GM21825 (cell line): ENCODE results near the gene CRTC1.

Source experiments
- ATAC-seq: cut with Tn5 transposase; IDR thresholded peaks from one replicate; pipeline ENCODE4 v1.9.1; 2021; ENCODE audit warnings: mild to moderate bottlenecking, moderate library complexity; ENCODE audit not compliant: unreplicated experiment

Gene CRTC1

GRCh38 chr19:18780631-18781030 is 97.2 kb downstream of the CRTC1 start:
- ATAC-seq = no peak

- ATAC-seq = no peak
Observed at GRCh38 chr19:18781047-18781600, 97.6 kb downstream of the CRTC1 start.

DNA sequence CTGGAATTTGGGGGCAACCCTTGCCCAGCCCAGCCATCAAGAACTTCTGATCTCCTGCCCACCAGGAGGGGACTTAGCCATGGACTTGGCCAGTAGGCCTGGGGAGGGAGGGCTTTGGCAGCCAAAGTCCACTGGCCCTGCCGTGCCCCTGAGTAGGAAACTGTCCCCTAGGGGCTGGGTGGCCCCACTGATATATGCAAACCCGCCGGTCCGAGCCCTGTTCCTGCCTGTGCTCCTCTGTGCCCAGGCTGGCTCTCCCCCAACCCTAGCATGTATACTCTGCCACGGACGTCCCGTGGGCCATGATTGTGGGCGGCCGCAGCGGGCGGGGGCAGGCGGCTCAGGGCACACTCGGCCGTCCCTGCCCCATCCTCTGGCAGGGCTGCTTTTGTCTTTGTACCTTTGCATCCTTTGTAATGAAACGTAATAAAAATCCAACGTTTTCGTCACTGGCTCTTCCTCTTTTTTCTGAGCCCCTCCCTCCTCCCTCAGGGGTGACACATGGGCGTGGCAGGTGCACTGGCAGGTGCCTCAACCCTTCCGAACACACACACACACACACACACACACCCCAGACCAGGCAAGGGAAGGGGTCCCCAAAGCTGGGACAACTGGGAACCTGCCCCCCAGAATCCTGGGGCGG is 98.5 kb downstream of the CRTC1 start:
- no peak for ATAC-seq

GRCh38 chr19:18782559-18783225 is 99.2 kb downstream of the CRTC1 start:
- ATAC-seq = no peak

GRCh38 chr19:18783958-18784785 is 100.7 kb downstream of the CRTC1 start:
- ATAC-seq = no peak

DNA sequence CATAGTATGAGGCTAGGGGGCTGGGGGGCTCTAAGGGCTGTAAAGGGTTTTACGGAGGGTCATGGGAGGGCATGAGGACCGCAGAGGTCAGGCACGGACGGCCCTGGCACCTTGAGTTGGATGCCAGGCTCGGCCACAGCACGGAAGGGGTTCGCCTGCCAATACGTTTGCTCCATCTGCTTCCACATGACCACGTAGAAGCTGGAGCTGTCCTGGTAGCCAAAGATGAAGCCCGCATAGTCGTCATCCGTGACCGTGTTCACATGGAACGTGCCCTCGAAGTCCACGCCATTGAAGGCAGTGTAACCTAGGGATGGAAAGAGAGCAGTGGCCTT is 101.3 kb downstream of the CRTC1 start:
- no peak for ATAC-seq

GRCh38 chr19:18785179-18786124 is 102.0 kb downstream of the CRTC1 start:
- ATAC-seq = no peak

GRCh38 chr19:18788529-18789421 is 105.3 kb downstream of the CRTC1 start:
- no peak for ATAC-seq

- ATAC-seq = no peak
Observed at GRCh38 chr19:18789422-18789869, 106.0 kb downstream of the CRTC1 start.

- ATAC-seq = no peak
Observed at GRCh38 chr19:18789883-18790565, 106.5 kb downstream of the CRTC1 start.

DNA sequence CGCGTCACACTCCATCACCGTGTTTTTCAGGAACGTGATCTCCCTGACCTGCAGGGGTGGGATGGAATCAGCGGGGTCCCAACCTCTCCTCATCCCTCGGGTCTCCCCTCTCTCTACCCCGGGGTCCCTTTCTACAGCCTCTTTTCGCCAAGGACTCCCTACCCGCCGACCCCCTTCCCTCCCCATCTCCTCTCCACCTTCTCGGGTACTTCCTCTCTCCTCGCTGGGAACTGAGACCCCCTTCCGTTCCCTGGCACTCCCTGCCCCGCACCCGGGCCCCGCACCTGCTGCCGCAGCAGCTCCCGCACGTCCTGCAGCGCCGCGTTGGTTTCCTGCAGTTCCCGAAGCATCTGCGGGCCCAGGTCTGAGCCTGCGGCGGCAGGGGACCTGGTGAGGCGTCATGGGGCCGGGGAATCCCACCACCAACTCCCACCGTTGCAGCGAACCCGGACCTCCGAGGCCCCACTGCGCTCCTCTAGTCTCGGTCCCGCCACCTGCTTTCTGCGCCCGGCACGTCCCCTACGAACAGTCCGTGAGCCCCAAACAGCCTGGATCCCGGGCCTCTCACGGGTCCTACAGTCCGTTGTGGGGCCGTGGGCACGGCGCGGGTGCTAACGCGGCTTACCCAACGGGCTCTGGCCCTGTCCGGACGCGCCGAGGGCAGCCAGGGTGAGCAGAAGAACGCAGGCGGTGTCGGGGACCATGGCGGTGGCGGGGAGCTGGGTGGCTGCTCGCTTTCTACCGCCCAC is 107.3 kb downstream of the CRTC1 start, which contains the start of gene COMP:
Gene COMP, minus strand, starts transcription at position 740 of the 749 bp plus-strand sequence. Its CDS starts 36 bp downstream, at position 704.
- ATAC-seq = no peak

GRCh38 chr19:18791315-18791678 is 107.8 kb downstream of the CRTC1 start:
- ATAC-seq = no peak

DNA sequence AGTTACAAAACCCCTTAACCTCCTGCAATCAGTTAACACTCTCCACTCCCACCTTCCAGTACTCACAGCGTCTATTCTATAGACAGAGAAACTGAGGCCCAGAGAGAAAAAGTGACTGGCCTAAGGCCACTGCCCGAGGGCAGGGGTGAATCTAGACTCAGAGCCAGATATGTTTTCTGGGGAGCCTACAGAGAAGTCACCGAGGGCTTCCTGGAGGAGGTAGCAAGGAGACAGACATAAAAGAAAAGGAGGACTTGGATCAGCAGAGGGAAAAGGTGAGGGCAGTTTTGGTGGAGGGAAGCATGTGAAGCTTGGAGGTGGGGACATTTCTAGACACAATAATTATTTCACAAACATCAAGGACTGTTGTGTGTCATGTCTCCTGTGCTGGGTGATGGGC is 109.2 kb downstream of the CRTC1 start:
- ATAC-seq = no peak

- no peak for ATAC-seq
Observed at GRCh38 chr19:18793144-18794028, 109.9 kb downstream of the CRTC1 start.

- ATAC-seq = no peak
Observed at GRCh38 chr19:18794029-18794313, 110.5 kb downstream of the CRTC1 start.

DNA sequence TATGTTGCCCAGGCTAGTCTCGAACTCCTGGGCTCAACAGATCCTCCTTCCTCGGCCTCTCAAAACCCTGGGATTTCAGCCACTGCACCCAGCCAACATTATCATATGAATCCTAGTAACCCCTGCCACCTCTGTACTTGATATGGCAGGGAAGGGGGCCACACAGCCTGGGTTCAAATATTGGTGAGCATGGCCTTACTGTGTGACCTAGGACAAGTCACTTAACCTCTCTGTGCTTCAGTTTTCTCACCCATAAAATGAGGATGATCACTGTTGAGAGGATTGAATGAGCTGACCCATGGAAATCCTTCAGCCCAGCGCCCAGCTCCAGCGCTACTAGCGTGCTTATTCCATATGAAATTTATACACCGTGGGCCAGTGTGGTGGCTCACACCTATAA is 111.2 kb downstream of the CRTC1 start:
- ATAC-seq = no peak

DNA sequence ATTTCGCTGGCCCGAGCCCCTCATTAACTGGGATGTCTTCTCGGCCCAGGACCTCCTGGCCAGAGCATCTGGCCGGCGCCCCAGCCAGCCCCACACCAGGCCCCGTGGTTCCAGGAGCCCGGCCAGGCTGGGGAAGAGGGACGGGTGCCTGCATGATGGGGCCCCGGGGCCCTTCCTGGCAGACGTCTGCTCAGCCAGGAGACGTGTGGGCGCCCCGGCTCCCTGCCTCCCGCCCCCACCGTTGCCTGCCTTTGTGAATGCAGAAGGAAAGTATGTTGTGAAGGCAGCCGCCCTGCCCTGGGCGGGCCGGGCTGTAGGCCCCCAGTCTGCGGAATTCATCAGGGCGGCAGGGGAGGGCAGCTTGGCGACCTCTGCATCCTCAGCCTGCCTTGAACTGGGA is 112.1 kb downstream of the CRTC1 start:
- no peak for ATAC-seq
